Neural progenitor cell (in vitro differentiated cells): Measurements from ENCODE around the gene GLCE. TPM values are rescaled to one million over a fixed set of nuclear protein-coding genes. Genes with fewer than 3 reads are reported as not detected.

Experiments used
- DNase-seq: peaks from one replicate; pipeline ENCODE4 v3.0.0-alpha.2; 2016; ENCODE audit warnings: low spot score
- H2AFZ ChIP-seq: fragments of 200-600 bp; sonication (generic); replicated peaks from 2 replicates; pipeline ENCODE4 v1.6.1; 2016; ENCODE audit warnings: antibody characterized with exemption
- H3F3A ChIP-seq: fragments of 200-600 bp; sonication (generic); 2 replicates; pipeline ENCODE4 v1.6.1; 2016; ENCODE audit warnings: antibody characterized with exemption, low read depth
- H3K27ac ChIP-seq: fragments of 200-600 bp; sonication (generic); 2 replicates; pipeline ENCODE4 v1.5.1; 2016; ENCODE audit warnings: mild to moderate bottlenecking
- H3K27me3 ChIP-seq: fragments of 200-600 bp; sonication (generic); 2 replicates; pipeline ENCODE4 v1.6.1; 2016; ENCODE audit warnings: mild to moderate bottlenecking, moderate library complexity
- H3K36me3 ChIP-seq: fragments of 200-600 bp; sonication (generic); 2 replicates; pipeline ENCODE4 v1.5.1; 2016
- H3K4me1 ChIP-seq: fragments of 200-600 bp; sonication (generic); 2 replicates; pipeline ENCODE4 v1.6.1; 2016; ENCODE audit warnings: mixed run types
- H3K4me2 ChIP-seq: fragments of 200-600 bp; sonication (generic); 2 replicates; pipeline ENCODE4 v1.6.1; 2016
- H3K4me3 ChIP-seq: fragments of 200-600 bp; sonication (generic); 2 replicates; pipeline ENCODE4 v1.5.1; 2016
- H3K79me2 ChIP-seq: fragments of 200-600 bp; sonication (generic); 2 replicates; pipeline ENCODE4 v1.6.1; 2016; ENCODE audit warnings: low read depth
- H3K9ac ChIP-seq: fragments of 200-600 bp; sonication (generic); 2 replicates; pipeline ENCODE4 v1.6.1; 2016
- H3K9me3 ChIP-seq: fragments of 200-600 bp; sonication (generic); 2 replicates; pipeline ENCODE4 v1.5.1; 2016; ENCODE audit warnings: low read depth
- H4K20me1 ChIP-seq: fragments of 200-600 bp; sonication (generic); 2 replicates; pipeline ENCODE4 v1.6.1; 2016; ENCODE audit warnings: low read depth
- H3K27ac Mint-ChIP-seq: 3 replicates; pipeline ENCODE4 v1.8.0; 2021; ENCODE audit warnings: mixed read lengths
- H3K27me3 Mint-ChIP-seq: 2 replicates; pipeline ENCODE4 v1.8.0; 2022; ENCODE audit warnings: low read depth, mild to moderate bottlenecking, inconsistent platforms, moderate library complexity, mixed read lengths; ENCODE audit not compliant: insufficient read depth
- H3K36me3 Mint-ChIP-seq: 3 replicates; pipeline ENCODE4 v1.8.0; 2021; ENCODE audit warnings: mixed read lengths
- H3K4me1 Mint-ChIP-seq: 3 replicates; pipeline ENCODE4 v1.8.0; 2021; ENCODE audit warnings: mixed read lengths
- H3K4me3 Mint-ChIP-seq: 3 replicates; pipeline ENCODE4 v1.8.0; 2021; ENCODE audit warnings: mild to moderate bottlenecking, moderate library complexity, mixed read lengths
- H3K9me3 Mint-ChIP-seq: 3 replicates; pipeline ENCODE4 v1.8.0; 2020; ENCODE audit warnings: mixed read lengths
- EZH2 ChIP-seq: fragments of 200-600 bp; sonication (generic); IDR thresholded peaks from 2 replicates; pipeline ENCODE4 v1.6.1; 2017; ENCODE audit warnings: antibody characterized with exemption, mild to moderate bottlenecking, moderate library complexity
- EZH2phosphoT487 ChIP-seq: fragments of 200-600 bp; sonication (generic); IDR thresholded peaks from 2 replicates; pipeline ENCODE4 v1.6.1; 2017; ENCODE audit warnings: antibody characterized with exemption
- total RNA-seq: library from RNA; depleted of rRNA; stranded (reverse); fragments of >200 nt; gene quantifications from 2 replicates; pipeline ENCODE4 v1.2.3, GENCODE V29; 2015; ENCODE audit warnings: low replicate concordance
- TF ChIP-seq, protein P1 (sequence below): fragments of 200-600 bp; sonication (generic); IDR thresholded peaks from 2 replicates; pipeline ENCODE4 v1.5.1; 2017; ENCODE audit warnings: antibody characterized with exemption, mild to moderate bottlenecking

Gene GLCE
- total RNA-seq, 1 donor from 2014 or later, result 22.7 TPM

DNA sequence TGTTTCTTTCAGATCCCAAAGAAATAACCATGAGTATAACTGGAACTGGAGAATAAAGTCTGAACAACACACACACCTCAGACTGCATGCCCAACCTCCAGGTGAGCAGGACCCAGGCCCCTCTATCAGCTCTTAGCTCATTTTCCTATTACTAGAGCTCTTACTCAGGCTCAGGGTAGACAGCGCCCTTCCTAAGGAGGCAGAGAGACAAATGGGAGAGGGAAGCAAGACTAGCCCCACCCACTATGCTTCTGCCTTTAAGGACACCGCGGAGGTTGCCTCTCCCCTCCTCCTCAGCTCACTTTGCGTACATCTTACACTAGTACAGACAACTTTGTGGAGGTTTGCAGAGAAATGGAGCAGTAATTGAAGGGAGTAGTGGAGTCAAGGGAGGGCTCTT is 44.0 kb upstream of the GLCE start:
- Mint-ChIP-seq H3K9me3 (no peaks in the 10 kb centered on the region), H3K4me1 (peaks cover 54% of the 10 kb centered on the region), H3K36me3 (no peaks in the 10 kb centered on the region), H3K27me3 (peaks cover 2% of the 10 kb centered on the region), H3K4me3 (no peak overlapping the region), H3K27ac (no peak overlapping the region)
- H2AFZ ChIP-seq, result no peak overlapping the region
- H4K20me1 ChIP-seq, result peaks cover 7% of the 10 kb centered on the region
- DNase-seq, result no peak
- no peaks in the 10 kb centered on the region for H3K79me2 ChIP-seq
- TF ChIP-seq, protein P1, sequence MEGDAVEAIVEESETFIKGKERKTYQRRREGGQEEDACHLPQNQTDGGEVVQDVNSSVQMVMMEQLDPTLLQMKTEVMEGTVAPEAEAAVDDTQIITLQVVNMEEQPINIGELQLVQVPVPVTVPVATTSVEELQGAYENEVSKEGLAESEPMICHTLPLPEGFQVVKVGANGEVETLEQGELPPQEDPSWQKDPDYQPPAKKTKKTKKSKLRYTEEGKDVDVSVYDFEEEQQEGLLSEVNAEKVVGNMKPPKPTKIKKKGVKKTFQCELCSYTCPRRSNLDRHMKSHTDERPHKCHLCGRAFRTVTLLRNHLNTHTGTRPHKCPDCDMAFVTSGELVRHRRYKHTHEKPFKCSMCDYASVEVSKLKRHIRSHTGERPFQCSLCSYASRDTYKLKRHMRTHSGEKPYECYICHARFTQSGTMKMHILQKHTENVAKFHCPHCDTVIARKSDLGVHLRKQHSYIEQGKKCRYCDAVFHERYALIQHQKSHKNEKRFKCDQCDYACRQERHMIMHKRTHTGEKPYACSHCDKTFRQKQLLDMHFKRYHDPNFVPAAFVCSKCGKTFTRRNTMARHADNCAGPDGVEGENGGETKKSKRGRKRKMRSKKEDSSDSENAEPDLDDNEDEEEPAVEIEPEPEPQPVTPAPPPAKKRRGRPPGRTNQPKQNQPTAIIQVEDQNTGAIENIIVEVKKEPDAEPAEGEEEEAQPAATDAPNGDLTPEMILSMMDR, result no peak
- TF ChIP-seq EZH2phosphoT487 (no peak), EZH2 (no peak)
- H3K4me3 ChIP-seq, result no peak overlapping the region
- H3K9me3 ChIP-seq, result no peaks in the 10 kb centered on the region
- no peak overlapping the region for H3K9ac ChIP-seq
- H3F3A ChIP-seq, result peaks cover 32% of the 10 kb centered on the region
- H3K4me2 ChIP-seq, result no peak overlapping the region
- H3K27me3 ChIP-seq, result peaks cover 56% of the 10 kb centered on the region
- no peaks in the 10 kb centered on the region for H3K36me3 ChIP-seq
- H3K27ac ChIP-seq, result no peak overlapping the region
- H3K4me1 ChIP-seq, result peaks cover 46% of the 10 kb centered on the region

DNA sequence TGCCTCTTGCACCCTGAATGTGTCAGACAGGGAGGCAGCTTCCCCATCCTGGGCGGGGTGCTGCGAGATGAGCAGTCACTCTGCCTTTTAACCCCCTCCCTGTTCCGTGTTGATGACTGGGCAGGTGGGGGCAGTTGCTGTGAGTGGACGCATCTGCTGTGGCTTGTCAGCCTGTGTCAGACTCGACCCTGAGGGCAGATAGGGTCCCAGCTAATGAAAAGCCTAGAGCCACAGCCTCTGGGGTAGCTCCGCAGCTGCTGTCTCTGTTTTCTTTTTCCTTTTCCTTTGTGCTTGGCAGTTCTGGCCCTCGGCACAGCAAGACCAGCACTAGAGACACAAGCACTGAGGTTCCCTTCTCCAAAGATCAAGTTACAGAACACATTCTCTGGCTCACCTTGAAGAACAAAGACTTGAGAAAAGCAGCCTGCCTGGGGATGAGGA is 43.0 kb upstream of the GLCE start:
- Histone ChIP-seq H3F3A (peaks cover 32% of the 10 kb centered on the region), H4K20me1 (peaks cover 7% of the 10 kb centered on the region), H3K27ac (no peak overlapping the region), H3K9me3 (no peaks in the 10 kb centered on the region), H3K4me1 (peaks cover 46% of the 10 kb centered on the region), H3K4me3 (no peak overlapping the region), H3K9ac (no peak overlapping the region), H3K27me3 (peaks cover 56% of the 10 kb centered on the region), H2AFZ (no peak overlapping the region), H3K36me3 (no peaks in the 10 kb centered on the region), H3K4me2 (peak overlapping the region; percentile 45), H3K79me2 (no peaks in the 10 kb centered on the region)
- Mint-ChIP-seq H3K4me1 (peaks cover 54% of the 10 kb centered on the region), H3K4me3 (no peak overlapping the region), H3K9me3 (no peaks in the 10 kb centered on the region), H3K36me3 (no peaks in the 10 kb centered on the region), H3K27me3 (peaks cover 8% of the 10 kb centered on the region), H3K27ac (no peak overlapping the region)
- no peak for TF ChIP-seq EZH2phosphoT487
- TF ChIP-seq EZH2, result no peak
- TF ChIP-seq, protein P1, result no peak
- peak; percentile 48 for DNase-seq

DNA sequence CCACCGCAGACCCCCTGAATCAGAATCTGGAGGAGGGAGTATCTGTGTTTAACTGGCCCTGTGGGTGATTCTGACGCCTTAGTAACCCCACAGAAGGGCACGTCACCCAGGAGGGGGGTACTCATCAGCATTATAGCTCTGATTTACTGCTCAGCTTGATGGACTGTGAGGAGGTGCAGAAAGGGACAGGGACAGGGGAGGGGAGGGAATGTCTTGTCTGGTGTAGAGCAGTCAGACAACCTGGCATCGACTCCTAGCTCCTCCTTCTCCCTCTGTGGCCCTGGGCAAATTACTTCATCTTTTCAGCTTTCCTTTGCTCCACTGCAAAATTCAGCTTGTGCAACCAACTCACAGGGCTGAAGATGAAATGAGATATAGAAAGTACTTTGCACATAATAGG is 42.3 kb upstream of the GLCE start:
- Histone ChIP-seq H4K20me1 (peaks cover 7% of the 10 kb centered on the region), H3K27me3 (peaks cover 56% of the 10 kb centered on the region), H3K27ac (no peak overlapping the region), H3K4me2 (peak overlapping the region; percentile 45), H3K9me3 (no peaks in the 10 kb centered on the region), H3K79me2 (no peaks in the 10 kb centered on the region), H3K9ac (no peak overlapping the region), H3K4me3 (no peak overlapping the region), H3K36me3 (no peaks in the 10 kb centered on the region), H2AFZ (no peak overlapping the region), H3K4me1 (peaks cover 46% of the 10 kb centered on the region), H3F3A (peaks cover 32% of the 10 kb centered on the region)
- Mint-ChIP-seq H3K36me3 (no peaks in the 10 kb centered on the region), H3K27ac (peak overlapping the region; percentile 35), H3K9me3 (no peaks in the 10 kb centered on the region), H3K4me1 (peaks cover 54% of the 10 kb centered on the region), H3K27me3 (peaks cover 10% of the 10 kb centered on the region), H3K4me3 (peak overlapping the region; percentile 50)
- no peak for DNase-seq
- TF ChIP-seq EZH2phosphoT487 (no peak), EZH2 (no peak)
- TF ChIP-seq, protein P1, result no peak
